HEK293T (cell line): ENCODE data around the gene EGFR.

Experiments used
- ARNT ChIP-seq: fragments of 450-650 bp; IDR thresholded peaks from 2 replicates; pipeline ENCODE4 v1.6.1; 2017; ENCODE audit warnings: mild to moderate bottlenecking
- FOXM1 ChIP-seq: fragments of 450-650 bp; IDR thresholded peaks from 2 replicates; pipeline ENCODE4 v1.6.1; 2017; ENCODE audit warnings: mild to moderate bottlenecking, borderline replicate concordance
- LEF1 ChIP-seq: fragments of 450-650 bp; IDR thresholded peaks from 2 replicates; pipeline ENCODE4 v1.6.1; 2017; ENCODE audit warnings: mild to moderate bottlenecking, borderline replicate concordance
- SP1 ChIP-seq: fragments of 450-650 bp; IDR thresholded peaks from 2 replicates; pipeline ENCODE4 v1.6.1; 2017

DNA sequence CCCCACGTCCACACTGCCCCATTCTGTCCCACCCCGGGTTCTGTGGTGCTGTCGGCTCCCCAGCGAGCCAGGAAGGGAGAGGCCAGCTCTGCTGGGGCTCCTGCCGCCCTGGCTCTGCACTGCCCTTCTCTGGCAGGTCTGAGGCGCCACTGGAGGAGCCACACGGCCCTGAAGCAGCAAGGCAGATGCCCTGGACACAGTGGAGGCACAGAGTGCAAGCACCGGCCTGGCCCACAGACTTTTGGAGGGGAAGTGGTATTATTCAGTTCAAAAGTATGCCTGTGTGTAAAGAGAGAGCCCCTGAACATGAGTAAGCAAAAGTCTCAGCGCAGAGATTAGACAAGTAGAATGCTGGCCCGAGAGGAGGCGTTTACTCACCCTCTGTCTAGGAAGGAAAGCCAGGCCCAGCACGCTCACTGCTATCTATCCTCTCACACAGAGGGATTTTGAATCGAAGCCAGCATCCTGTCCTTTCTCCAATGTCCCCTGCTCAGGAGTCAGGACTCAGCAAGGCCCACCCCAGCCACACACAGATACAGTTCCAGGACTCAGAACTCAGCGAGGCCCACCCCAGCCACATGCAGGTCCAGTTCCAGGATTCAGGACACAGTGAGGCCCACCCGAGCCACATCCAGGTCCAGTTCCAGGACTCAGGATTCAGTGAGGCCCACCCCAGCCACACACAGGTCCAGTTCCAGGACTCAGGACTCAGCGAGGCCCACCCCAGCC lies 115.0 kb downstream of the EGFR start:
- TF ChIP-seq LEF1: no peak
- no peak for TF ChIP-seq FOXM1
- no peak for TF ChIP-seq SP1
- TF ChIP-seq ARNT: no peak
